Measurements from ENCODE around the gene SIGLEC6.

The SIGLEC6 gene

GRCh38 chr19:51531349-51532315 lies at the start of gene SIGLEC6:
SIGLEC6 (minus strand) TSS chr19:51531670; CDS start chr19:51531648, 22 bp downstream.
- peak; percentile 20 for DNase-seq (ENCODE audit: low read depth, low spot score)

- DNase-seq (ENCODE audit: low read depth, low spot score), result no peak
Measured at GRCh38 chr19:51576850-51577249, 45.4 kb upstream of the SIGLEC6 start.

GRCh38 chr19:51573331-51573730 lies 41.9 kb upstream of the SIGLEC6 start:
- no peak for DNase-seq (ENCODE audit: low read depth, low spot score)

GRCh38 chr19:51572908-51573307 lies 41.4 kb upstream of the SIGLEC6 start:
- no peak for DNase-seq (ENCODE audit: low read depth, low spot score)

GRCh38 chr19:51572410-51572809 lies 40.9 kb upstream of the SIGLEC6 start:
- DNase-seq (ENCODE audit: low read depth, low spot score), result no peak

- peak; percentile 8 for DNase-seq (ENCODE audit: low read depth, low spot score)
Measured at GRCh38 chr19:51571599-51571998, 40.1 kb upstream of the SIGLEC6 start.

- DNase-seq (ENCODE audit: low read depth, low spot score), result peak; percentile 97
Measured at GRCh38 chr19:51570962-51571575, 39.6 kb upstream of the SIGLEC6 start, which contains the start of gene ZNF175. ZNF175 (plus strand) TSS chr19:51571283; CDS start chr19:51573330, 2,047 bp downstream.

GRCh38 chr19:51568456-51568855 lies 37.0 kb upstream of the SIGLEC6 start:
- no peak for DNase-seq (ENCODE audit: low read depth, low spot score)

GRCh38 chr19:51567583-51567982 lies 36.1 kb upstream of the SIGLEC6 start:
- DNase-seq (ENCODE audit: low read depth, low spot score), result no peak

GRCh38 chr19:51566489-51567100 lies 35.1 kb upstream of the SIGLEC6 start:
- no peak for DNase-seq (ENCODE audit: low read depth, low spot score)

GRCh38 chr19:51565583-51565982 lies 34.1 kb upstream of the SIGLEC6 start:
- no peak for DNase-seq (ENCODE audit: low read depth, low spot score)

- DNase-seq (ENCODE audit: low read depth, low spot score), result peak; percentile 11
Measured at GRCh38 chr19:51564791-51565190, 33.3 kb upstream of the SIGLEC6 start.

- DNase-seq (ENCODE audit: low read depth, low spot score), result no peak
Measured at GRCh38 chr19:51560339-51560738, 28.9 kb upstream of the SIGLEC6 start.

GRCh38 chr19:51559240-51559639 lies 27.8 kb upstream of the SIGLEC6 start:
- DNase-seq (ENCODE audit: low read depth, low spot score), result no peak

- peak; percentile 93 for DNase-seq (ENCODE audit: low read depth, low spot score)
Measured at GRCh38 chr19:51552996-51553725, 21.7 kb upstream of the SIGLEC6 start.

- DNase-seq (ENCODE audit: low read depth, low spot score), result no peak
Measured at GRCh38 chr19:51552608-51552995, 21.1 kb upstream of the SIGLEC6 start.

- DNase-seq (ENCODE audit: low read depth, low spot score), result no peak
Measured at GRCh38 chr19:51551673-51552432, 20.4 kb upstream of the SIGLEC6 start.

- no peak for DNase-seq (ENCODE audit: low read depth, low spot score)
Measured at GRCh38 chr19:51550848-51551672, 19.6 kb upstream of the SIGLEC6 start.

GRCh38 chr19:51549533-51550324 lies 18.3 kb upstream of the SIGLEC6 start:
- no peak for DNase-seq (ENCODE audit: low read depth, low spot score)
